WTC11 (cell line): ENCODE measurements around the gene CHD1L. TPM values are rescaled to one million over a fixed set of nuclear protein-coding genes. Genes with fewer than 3 reads are reported as not detected.

ENCODE experiments used
- ATAC-seq: fragments of 200-7000 bp; cut with Tn5 transposase; 2 replicates; pipeline ENCODE4 v1.10.0; 2021; ENCODE audit warnings: mild to moderate bottlenecking, moderate library complexity
- CTCF ChIA-PET: fragments of 300-600 bp; sonication (Branson Sonifier 250); formaldehyde crosslinking; loops from one replicate; lab custom pipeline; 2021; ENCODE audit warnings: antibody characterized with exemption; lab: Charles Lee
- POLR2A ChIA-PET: fragments of 350-600 bp; sonication (Branson Sonifier 250); formaldehyde crosslinking; loops from one replicate; lab custom pipeline; 2021; ENCODE audit warnings: antibody characterized with exemption; lab: Charles Lee
- DNase-seq: peaks from one replicate; pipeline ENCODE4 v3.0.0; 2021; ENCODE audit warnings: low spot score
- H3K27ac Mint-ChIP-seq: 2 replicates; pipeline ENCODE4 v1.8.0; 2021; ENCODE audit warnings: mixed read lengths
- H3K27me3 Mint-ChIP-seq: 2 replicates; pipeline ENCODE4 v1.8.0; 2021; ENCODE audit warnings: low read depth, mild to moderate bottlenecking, moderate library complexity, mixed read lengths
- H3K36me3 Mint-ChIP-seq: 2 replicates; pipeline ENCODE4 v1.8.0; 2021; ENCODE audit warnings: mixed read lengths
- H3K4me1 Mint-ChIP-seq: 2 replicates; pipeline ENCODE4 v1.8.0; 2022; ENCODE audit warnings: mixed read lengths
- H3K4me3 Mint-ChIP-seq: 2 replicates; pipeline ENCODE4 v1.8.0; 2021; ENCODE audit warnings: mild to moderate bottlenecking, moderate library complexity, mixed read lengths
- H3K9me3 Mint-ChIP-seq: 2 replicates; pipeline ENCODE4 v1.8.0; 2021; ENCODE audit warnings: mixed read lengths
- CREB1 ChIP-seq: sonication (generic); formaldehyde crosslinking; IDR thresholded peaks from 2 replicates; pipeline ENCODE4 v1.8.0; 2023; ENCODE audit warnings: mild to moderate bottlenecking, missing genetic modification reagents
- ERG ChIP-seq: fragments of 250-450 bp; sonication (Bioruptor Pico); IDR thresholded peaks from 2 replicates; pipeline ENCODE4 v1.8.0; 2021; ENCODE audit warnings: mild to moderate bottlenecking
- ESRRA ChIP-seq: sonication (generic); formaldehyde crosslinking; IDR thresholded peaks from 2 replicates; pipeline ENCODE4 v1.8.1; 2022; ENCODE audit warnings: mild to moderate bottlenecking, missing genetic modification reagents, borderline replicate concordance
- GABPB1 ChIP-seq: sonication (generic); formaldehyde crosslinking; IDR thresholded peaks from 2 replicates; pipeline ENCODE4 v1.8.1; 2023; ENCODE audit warnings: mild to moderate bottlenecking, missing genetic modification reagents
- IRF2 ChIP-seq: sonication (generic); formaldehyde crosslinking; IDR thresholded peaks from 2 replicates; pipeline ENCODE4 v1.8.0; 2022; ENCODE audit warnings: low read depth, missing genetic modification reagents, borderline replicate concordance
- NR3C1 ChIP-seq: sonication (generic); formaldehyde crosslinking; conservative IDR thresholded peaks from 2 replicates; pipeline ENCODE4 v1.8.1; 2023; ENCODE audit warnings: low read depth, mild to moderate bottlenecking, missing genetic modification reagents
- SMAD3 ChIP-seq: sonication (generic); formaldehyde crosslinking; IDR thresholded peaks from 2 replicates; pipeline ENCODE4 v1.8.0; 2022; ENCODE audit warnings: missing genetic modification reagents, mild to moderate bottlenecking, borderline replicate concordance
- ZNF219 ChIP-seq: sonication (generic); formaldehyde crosslinking; IDR thresholded peaks from 2 replicates; pipeline ENCODE4 v1.8.0; 2023; ENCODE audit warnings: missing genetic modification reagents, mild to moderate bottlenecking, borderline replicate concordance
- ZNF425 ChIP-seq: fragments of 250-450 bp; sonication (Bioruptor Pico); conservative IDR thresholded peaks from 2 replicates; pipeline ENCODE4 v1.9.0; 2021; ENCODE audit warnings: mild to moderate bottlenecking
- ZNF671 ChIP-seq: fragments of 250-450 bp; sonication (Bioruptor Pico); IDR thresholded peaks from 2 replicates; pipeline ENCODE4 v1.8.0; 2021; ENCODE audit warnings: mild to moderate bottlenecking
- ZSCAN18 ChIP-seq: fragments of 250-450 bp; sonication (Bioruptor Pico); IDR thresholded peaks from 2 replicates; pipeline ENCODE4 v2.1.2; 2022; ENCODE audit warnings: mild to moderate bottlenecking, moderate library complexity
- total RNA-seq: library from RNA; stranded (reverse); gene quantifications from 3 replicates; pipeline ENCODE4 v1.2.3, GENCODE V29; 2021
- TF ChIP-seq, protein P1 (sequence below): fragments of 250-450 bp; sonication (Bioruptor Pico); IDR thresholded peaks from 2 replicates; pipeline ENCODE4 v1.9.0; 2021; ENCODE audit warnings: mild to moderate bottlenecking
- TF ChIP-seq, protein P2 (sequence below): sonication (generic); formaldehyde crosslinking; IDR thresholded peaks from 2 replicates; pipeline ENCODE4 v1.8.1; 2023; ENCODE audit warnings: mild to moderate bottlenecking, missing genetic modification reagents
- TF ChIP-seq, protein P3 (sequence below): sonication (generic); formaldehyde crosslinking; IDR thresholded peaks from 2 replicates; pipeline ENCODE4 v1.8.1; 2023; ENCODE audit warnings: mild to moderate bottlenecking, missing genetic modification reagents, borderline replicate concordance

Gene CHD1L
- total RNA-seq, 1 experiment from 2014 or later, result 68.7 TPM

- DNase-seq (no peak), ATAC-seq (no peak)
- H3K4me3 Mint-ChIP-seq, result no peak overlapping the region
- no peak for TF ChIP-seq ZNF671
- no peak for TF ChIP-seq NR3C1 (CRISPR knock-in tag)
- TF ChIP-seq, protein P1, sequence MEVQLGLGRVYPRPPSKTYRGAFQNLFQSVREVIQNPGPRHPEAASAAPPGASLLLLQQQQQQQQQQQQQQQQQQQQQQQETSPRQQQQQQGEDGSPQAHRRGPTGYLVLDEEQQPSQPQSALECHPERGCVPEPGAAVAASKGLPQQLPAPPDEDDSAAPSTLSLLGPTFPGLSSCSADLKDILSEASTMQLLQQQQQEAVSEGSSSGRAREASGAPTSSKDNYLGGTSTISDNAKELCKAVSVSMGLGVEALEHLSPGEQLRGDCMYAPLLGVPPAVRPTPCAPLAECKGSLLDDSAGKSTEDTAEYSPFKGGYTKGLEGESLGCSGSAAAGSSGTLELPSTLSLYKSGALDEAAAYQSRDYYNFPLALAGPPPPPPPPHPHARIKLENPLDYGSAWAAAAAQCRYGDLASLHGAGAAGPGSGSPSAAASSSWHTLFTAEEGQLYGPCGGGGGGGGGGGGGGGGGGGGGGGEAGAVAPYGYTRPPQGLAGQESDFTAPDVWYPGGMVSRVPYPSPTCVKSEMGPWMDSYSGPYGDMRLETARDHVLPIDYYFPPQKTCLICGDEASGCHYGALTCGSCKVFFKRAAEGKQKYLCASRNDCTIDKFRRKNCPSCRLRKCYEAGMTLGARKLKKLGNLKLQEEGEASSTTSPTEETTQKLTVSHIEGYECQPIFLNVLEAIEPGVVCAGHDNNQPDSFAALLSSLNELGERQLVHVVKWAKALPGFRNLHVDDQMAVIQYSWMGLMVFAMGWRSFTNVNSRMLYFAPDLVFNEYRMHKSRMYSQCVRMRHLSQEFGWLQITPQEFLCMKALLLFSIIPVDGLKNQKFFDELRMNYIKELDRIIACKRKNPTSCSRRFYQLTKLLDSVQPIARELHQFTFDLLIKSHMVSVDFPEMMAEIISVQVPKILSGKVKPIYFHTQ (CRISPR knock-in tag), result no peak
- TF ChIP-seq ZNF219, result no peak
- no peak for TF ChIP-seq ERG (CRISPR knock-in tag)
- TF ChIP-seq ZSCAN18 (CRISPR knock-in tag), result no peak
- TF ChIP-seq, protein P2, sequence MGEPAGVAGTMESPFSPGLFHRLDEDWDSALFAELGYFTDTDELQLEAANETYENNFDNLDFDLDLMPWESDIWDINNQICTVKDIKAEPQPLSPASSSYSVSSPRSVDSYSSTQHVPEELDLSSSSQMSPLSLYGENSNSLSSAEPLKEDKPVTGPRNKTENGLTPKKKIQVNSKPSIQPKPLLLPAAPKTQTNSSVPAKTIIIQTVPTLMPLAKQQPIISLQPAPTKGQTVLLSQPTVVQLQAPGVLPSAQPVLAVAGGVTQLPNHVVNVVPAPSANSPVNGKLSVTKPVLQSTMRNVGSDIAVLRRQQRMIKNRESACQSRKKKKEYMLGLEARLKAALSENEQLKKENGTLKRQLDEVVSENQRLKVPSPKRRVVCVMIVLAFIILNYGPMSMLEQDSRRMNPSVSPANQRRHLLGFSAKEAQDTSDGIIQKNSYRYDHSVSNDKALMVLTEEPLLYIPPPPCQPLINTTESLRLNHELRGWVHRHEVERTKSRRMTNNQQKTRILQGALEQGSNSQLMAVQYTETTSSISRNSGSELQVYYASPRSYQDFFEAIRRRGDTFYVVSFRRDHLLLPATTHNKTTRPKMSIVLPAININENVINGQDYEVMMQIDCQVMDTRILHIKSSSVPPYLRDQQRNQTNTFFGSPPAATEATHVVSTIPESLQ, result no peak
- no peak for TF ChIP-seq CREB1 (CRISPR knock-in tag)
- TF ChIP-seq GABPB1 (CRISPR knock-in tag), result no peak
- no peak for TF ChIP-seq ESRRA (CRISPR knock-in tag)
- no peak for TF ChIP-seq SMAD3 (CRISPR knock-in tag)
- TF ChIP-seq, protein P3, sequence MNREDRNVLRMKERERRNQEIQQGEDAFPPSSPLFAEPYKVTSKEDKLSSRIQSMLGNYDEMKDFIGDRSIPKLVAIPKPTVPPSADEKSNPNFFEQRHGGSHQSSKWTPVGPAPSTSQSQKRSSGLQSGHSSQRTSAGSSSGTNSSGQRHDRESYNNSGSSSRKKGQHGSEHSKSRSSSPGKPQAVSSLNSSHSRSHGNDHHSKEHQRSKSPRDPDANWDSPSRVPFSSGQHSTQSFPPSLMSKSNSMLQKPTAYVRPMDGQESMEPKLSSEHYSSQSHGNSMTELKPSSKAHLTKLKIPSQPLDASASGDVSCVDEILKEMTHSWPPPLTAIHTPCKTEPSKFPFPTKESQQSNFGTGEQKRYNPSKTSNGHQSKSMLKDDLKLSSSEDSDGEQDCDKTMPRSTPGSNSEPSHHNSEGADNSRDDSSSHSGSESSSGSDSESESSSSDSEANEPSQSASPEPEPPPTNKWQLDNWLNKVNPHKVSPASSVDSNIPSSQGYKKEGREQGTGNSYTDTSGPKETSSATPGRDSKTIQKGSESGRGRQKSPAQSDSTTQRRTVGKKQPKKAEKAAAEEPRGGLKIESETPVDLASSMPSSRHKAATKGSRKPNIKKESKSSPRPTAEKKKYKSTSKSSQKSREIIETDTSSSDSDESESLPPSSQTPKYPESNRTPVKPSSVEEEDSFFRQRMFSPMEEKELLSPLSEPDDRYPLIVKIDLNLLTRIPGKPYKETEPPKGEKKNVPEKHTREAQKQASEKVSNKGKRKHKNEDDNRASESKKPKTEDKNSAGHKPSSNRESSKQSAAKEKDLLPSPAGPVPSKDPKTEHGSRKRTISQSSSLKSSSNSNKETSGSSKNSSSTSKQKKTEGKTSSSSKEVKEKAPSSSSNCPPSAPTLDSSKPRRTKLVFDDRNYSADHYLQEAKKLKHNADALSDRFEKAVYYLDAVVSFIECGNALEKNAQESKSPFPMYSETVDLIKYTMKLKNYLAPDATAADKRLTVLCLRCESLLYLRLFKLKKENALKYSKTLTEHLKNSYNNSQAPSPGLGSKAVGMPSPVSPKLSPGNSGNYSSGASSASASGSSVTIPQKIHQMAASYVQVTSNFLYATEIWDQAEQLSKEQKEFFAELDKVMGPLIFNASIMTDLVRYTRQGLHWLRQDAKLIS (CRISPR knock-in tag), result no peak
- TF ChIP-seq ZNF425 (CRISPR knock-in tag), result no peak
- no peak for TF ChIP-seq IRF2 (CRISPR knock-in tag)
- H3K36me3 Mint-ChIP-seq, result no peaks in the 10 kb centered on the region
- no peak overlapping the region for H3K27ac Mint-ChIP-seq
- no peaks in the 10 kb centered on the region for H3K4me1 Mint-ChIP-seq
- ChIA-PET POLR2A (no interaction called here), CTCF (no interaction called here)
- no peaks in the 10 kb centered on the region; the same call in 1 of the 2 replicates for H3K27me3 Mint-ChIP-seq
- H3K9me3 Mint-ChIP-seq, result no peaks in the 10 kb centered on the region
Observed at GRCh38 chr1:147201786-147202185, 40.7 kb upstream of the CHD1L start.
